AG09319 (cell line): ENCODE measurements around the gene RSU1.

Experiments used
- DNase-seq: peaks from one replicate; pipeline ENCODE4 v3.0.0-alpha.2; 2010; ENCODE audit warnings: low read depth; ENCODE audit errors: extremely low read depth
- CTCF ChIP-seq: IDR thresholded peaks from 2 replicates; pipeline ENCODE4 v1.5.1; 2011; ENCODE audit warnings: low read depth, mild to moderate bottlenecking, inconsistent platforms, low read length, moderate library complexity

RSU1 gene

GRCh38 chr10:16712883-16713282 is 104.3 kb downstream of the RSU1 start:
- TF ChIP-seq CTCF: no peak

GRCh38 chr10:16700331-16700730 is 116.9 kb downstream of the RSU1 start:
- no peak for TF ChIP-seq CTCF
- no peak for DNase-seq

More at GRCh38 chr10:16712883-16713282, 104.3 kb downstream of the RSU1 start:
- DNase-seq: no peak

GRCh38 chr10:16699435-16700057 is 117.7 kb downstream of the RSU1 start:
- no peak for TF ChIP-seq CTCF
- DNase-seq: no peak

- no peak for DNase-seq
- TF ChIP-seq CTCF: no peak
These were observed 118.8 kb downstream of the RSU1 start for GRCh38 chr10:16698461-16698860.

- DNase-seq: no peak
- no peak for TF ChIP-seq CTCF
These were observed 126.8 kb downstream of the RSU1 start for GRCh38 chr10:16690417-16690816.

- no peak for DNase-seq
- TF ChIP-seq CTCF: no peak
These were observed 127.5 kb downstream of the RSU1 start for GRCh38 chr10:16689696-16690095.

- TF ChIP-seq CTCF: no peak
These were observed 128.0 kb downstream of the RSU1 start for GRCh38 chr10:16689227-16689626.

More at GRCh38 chr10:16689227-16689626, 128.0 kb downstream of the RSU1 start:
- no peak for DNase-seq
